ENCODE results near the gene RNF26. TPM values are rescaled to one million over a fixed set of nuclear protein-coding genes. Genes with fewer than 3 reads are reported as not detected.

The RNF26 gene
- total RNA-seq, 1 experiment from 2014 or later, result 19.2 TPM

DNA sequence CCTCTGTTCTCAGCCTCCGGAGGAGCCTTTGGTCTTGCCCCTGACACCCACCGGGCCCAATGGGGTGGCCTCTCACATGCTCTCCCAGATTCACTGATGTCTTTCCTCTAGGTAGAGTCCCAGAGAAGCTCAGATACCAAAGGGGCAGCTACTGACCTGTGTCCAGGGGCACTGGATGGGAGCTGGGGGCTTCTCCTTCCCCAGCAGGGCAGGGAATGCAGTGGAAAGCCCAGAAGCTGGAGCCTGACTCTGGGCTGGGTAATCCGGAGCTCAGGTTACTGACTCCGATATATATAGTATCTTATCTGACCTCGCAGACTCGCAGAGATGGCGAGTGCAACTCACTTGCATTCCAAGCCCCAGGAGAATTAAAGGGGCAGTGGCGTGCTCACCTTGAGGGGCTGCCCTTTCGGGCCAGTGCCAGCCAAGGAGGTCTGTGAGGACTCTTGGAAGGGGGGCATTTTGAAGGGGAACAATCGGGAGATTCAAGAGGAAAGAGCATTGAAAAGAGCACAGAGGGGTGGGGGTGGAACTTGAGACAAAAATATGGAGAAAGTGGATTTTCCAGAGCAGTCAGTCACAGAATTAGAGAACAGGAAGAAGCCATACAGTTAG, 44.6 kb downstream of the RNF26 start:
- TF ChIP-seq, protein P1, sequence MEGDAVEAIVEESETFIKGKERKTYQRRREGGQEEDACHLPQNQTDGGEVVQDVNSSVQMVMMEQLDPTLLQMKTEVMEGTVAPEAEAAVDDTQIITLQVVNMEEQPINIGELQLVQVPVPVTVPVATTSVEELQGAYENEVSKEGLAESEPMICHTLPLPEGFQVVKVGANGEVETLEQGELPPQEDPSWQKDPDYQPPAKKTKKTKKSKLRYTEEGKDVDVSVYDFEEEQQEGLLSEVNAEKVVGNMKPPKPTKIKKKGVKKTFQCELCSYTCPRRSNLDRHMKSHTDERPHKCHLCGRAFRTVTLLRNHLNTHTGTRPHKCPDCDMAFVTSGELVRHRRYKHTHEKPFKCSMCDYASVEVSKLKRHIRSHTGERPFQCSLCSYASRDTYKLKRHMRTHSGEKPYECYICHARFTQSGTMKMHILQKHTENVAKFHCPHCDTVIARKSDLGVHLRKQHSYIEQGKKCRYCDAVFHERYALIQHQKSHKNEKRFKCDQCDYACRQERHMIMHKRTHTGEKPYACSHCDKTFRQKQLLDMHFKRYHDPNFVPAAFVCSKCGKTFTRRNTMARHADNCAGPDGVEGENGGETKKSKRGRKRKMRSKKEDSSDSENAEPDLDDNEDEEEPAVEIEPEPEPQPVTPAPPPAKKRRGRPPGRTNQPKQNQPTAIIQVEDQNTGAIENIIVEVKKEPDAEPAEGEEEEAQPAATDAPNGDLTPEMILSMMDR (IDR thresholded peaks at IDR 0.05; ENCODE audit: unreplicated experiment), result no peak
- POLR2A ChIA-PET, result no interaction called here

DNA sequence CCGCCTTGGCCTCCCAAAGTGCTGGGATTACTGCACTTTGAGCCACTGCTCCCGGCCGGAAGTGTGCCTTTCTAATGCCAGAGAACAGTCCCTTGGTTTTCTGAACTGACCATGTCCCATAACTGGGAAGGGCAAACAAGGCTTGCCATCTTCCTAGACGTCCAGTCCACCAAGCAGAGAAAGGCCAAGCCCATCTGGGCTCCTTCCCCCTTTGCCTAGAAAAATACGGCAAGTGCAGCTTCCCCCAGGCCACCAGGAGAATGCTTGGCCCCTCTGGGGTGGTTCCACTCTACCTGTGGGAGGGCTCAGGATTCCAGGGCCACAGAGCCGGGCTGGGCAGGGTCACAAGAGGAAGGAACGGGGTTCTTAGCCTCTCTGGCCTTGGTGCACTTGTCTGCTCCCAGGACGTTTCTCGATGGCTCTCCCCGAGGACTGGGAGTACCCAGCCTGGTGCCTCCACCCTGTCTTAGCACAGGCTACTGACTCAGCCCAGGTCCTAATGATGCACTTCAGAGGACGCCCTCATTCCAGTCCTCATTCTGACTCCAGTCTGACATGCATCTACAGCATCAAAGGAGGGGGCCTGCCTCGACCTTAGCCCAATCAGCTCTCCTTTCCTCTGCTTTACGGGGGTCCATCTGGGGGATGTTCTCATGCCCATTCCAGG, 46.0 kb downstream of the RNF26 start:
- ChIA-PET CTCF (interaction anchor here (0.5 to 19.9 kb wide), 17 partner anchors 8 to 1324 kb away, joined by 3 to 415 read pairs (median 5); no protein-coding TSS in a partner anchor), POLR2A (interaction anchor here (1.1 to 3.5 kb wide), 5 partner anchors 13 to 94 kb away, joined by 3 to 11 read pairs (median 9); no protein-coding TSS in a partner anchor)
- no peaks in the 10 kb centered on the region for H3K36me3 Mint-ChIP-seq (ENCODE audit: insufficient read depth, unreplicated experiment)

More for the DNA sequence above, 44.6 kb downstream of the RNF26 start:
- Mint-ChIP-seq H3K27me3 (ENCODE audit: insufficient read depth, unreplicated experiment) (no peaks in the 10 kb centered on the region), H3K4me1 (ENCODE audit: insufficient read depth, unreplicated experiment) (peaks cover 18% of the 10 kb centered on the region), H3K4me3 (ENCODE audit: unreplicated experiment) (no peak overlapping the region), H3K36me3 (ENCODE audit: insufficient read depth, unreplicated experiment) (no peaks in the 10 kb centered on the region), H3K9me3 (ENCODE audit: unreplicated experiment) (no peaks in the 10 kb centered on the region), H3K27ac (ENCODE audit: low read depth, unreplicated experiment) (no peak overlapping the region)
- intact Hi-C loops (cut with micrococcal nuclease), result no loop called here
- CTCF ChIA-PET, result interaction anchor here (0.5 to 19.9 kb wide), 5 partner anchors 9 to 96 kb away, joined by 3 to 415 read pairs (median 3); no protein-coding TSS in a partner anchor
- no TSS peak for BruUV-seq (replicated peaks)
- DNase-seq (ENCODE audit: unreplicated experiment), result no peak

DNA sequence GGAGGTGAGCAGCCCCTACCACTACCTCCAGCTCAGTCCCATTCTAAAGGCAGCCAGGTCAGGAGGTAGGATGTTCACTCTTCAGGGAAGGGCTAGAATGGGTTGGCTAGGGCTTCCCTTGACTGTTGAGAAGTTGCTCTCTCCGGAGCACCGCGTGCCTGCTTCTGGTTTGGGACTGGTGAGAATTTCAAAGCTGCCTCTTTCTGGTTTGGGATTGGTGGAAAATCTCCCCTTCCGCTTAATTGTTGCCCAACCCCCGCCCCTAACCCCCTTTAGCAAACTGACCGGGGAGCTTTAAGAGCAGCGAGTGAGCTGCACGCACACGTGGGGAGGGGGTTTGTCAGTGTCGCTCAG, 46.5 kb downstream of the RNF26 start:
- DNase-seq (ENCODE audit: unreplicated experiment), result no peak
- H3K27me3 Mint-ChIP-seq (ENCODE audit: insufficient read depth, unreplicated experiment), result no peaks in the 10 kb centered on the region
- ChIA-PET CTCF (interaction anchor here (0.5 to 19.9 kb wide), 26 partner anchors 8 to 536 kb away, joined by 3 to 415 read pairs (median 4); no protein-coding TSS in a partner anchor), POLR2A (interaction anchor here (1.1 to 3.5 kb wide), 9 partner anchors 13 to 349 kb away, joined by 3 to 19 read pairs (median 6); partner anchors contain the start of gene NECTIN1)
- H3K36me3 Mint-ChIP-seq (ENCODE audit: insufficient read depth, unreplicated experiment), result no peaks in the 10 kb centered on the region
- H3K9me3 Mint-ChIP-seq (ENCODE audit: unreplicated experiment), result no peaks in the 10 kb centered on the region
- H3K27ac Mint-ChIP-seq (ENCODE audit: low read depth, unreplicated experiment), result no peak overlapping the region
- BruUV-seq (replicated peaks), result no TSS peak
- peaks cover 16% of the 10 kb centered on the region for H3K4me1 Mint-ChIP-seq (ENCODE audit: insufficient read depth, unreplicated experiment)
- H3K4me3 Mint-ChIP-seq (ENCODE audit: unreplicated experiment), result no peak overlapping the region
- intact Hi-C loops (cut with micrococcal nuclease), result loop anchor here (1.0 to 2.0 kb wide), 2 partner anchors 52 to 93 kb away; no protein-coding TSS in a partner anchor
- TF ChIP-seq, protein P1 (IDR thresholded peaks at IDR 0.05; ENCODE audit: unreplicated experiment), result no peak

More for the DNA sequence above, 46.0 kb downstream of the RNF26 start:
- Mint-ChIP-seq H3K9me3 (ENCODE audit: unreplicated experiment) (no peaks in the 10 kb centered on the region), H3K27ac (ENCODE audit: low read depth, unreplicated experiment) (no peak overlapping the region), H3K4me3 (ENCODE audit: unreplicated experiment) (no peak overlapping the region), H3K4me1 (ENCODE audit: insufficient read depth, unreplicated experiment) (peaks cover 18% of the 10 kb centered on the region), H3K27me3 (ENCODE audit: insufficient read depth, unreplicated experiment) (no peaks in the 10 kb centered on the region)
- no TSS peak for BruUV-seq (replicated peaks)
- TF ChIP-seq, protein P1 (IDR thresholded peaks at IDR 0.05; ENCODE audit: unreplicated experiment), result no peak
- no peak for DNase-seq (ENCODE audit: unreplicated experiment)
- intact Hi-C loops (cut with micrococcal nuclease), result loop anchor here (2.0 kb wide), 1 partner anchor 53 kb away; no protein-coding TSS in a partner anchor

All from MCF 10A (cell line).